ENCODE measurements around the gene PATJ. TPM values are rescaled to one million over a fixed set of nuclear protein-coding genes. Genes with fewer than 3 reads are reported as not detected.

PATJ gene
- total and polyA plus RNA-seq, 2 donors (not counting 3 experiments of a cell fraction or from before 2014, with no cell fraction given), result 1.1 to 3.0 TPM

DNA sequence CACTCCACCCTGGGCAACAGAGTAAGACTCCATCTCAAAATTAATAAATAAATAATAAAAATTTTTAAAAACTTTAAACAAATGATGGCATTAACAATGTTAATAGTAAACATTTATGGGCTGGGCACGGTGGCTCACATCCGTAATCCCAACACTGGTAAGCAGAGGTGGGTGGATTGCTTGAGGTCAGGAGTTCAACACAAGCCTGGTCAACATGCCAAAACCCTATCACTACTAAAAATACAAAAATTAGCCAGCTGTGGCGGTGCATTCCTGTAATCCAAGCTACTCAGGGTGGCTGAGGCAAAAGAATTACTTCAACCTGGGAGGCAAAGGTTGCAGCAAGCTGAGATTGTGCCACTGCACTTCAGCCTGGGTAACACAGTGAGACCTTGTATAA lies 443.4 kb downstream of the PATJ start:
- dilution Hi-C loops (cut with MboI; ENCODE audit: extremely low pct_ligation_motif_present, low sequenced_read_pairs), result no loop called here

More for the DNA sequence above, 443.4 kb downstream of the PATJ start:
- BruUV-seq (replicated peaks), result no TSS peak
- DNase-seq (ENCODE audit: low read depth, low spot score) (no peak), FAIRE-seq (no peak)
- TF ChIP-seq, protein P1, sequence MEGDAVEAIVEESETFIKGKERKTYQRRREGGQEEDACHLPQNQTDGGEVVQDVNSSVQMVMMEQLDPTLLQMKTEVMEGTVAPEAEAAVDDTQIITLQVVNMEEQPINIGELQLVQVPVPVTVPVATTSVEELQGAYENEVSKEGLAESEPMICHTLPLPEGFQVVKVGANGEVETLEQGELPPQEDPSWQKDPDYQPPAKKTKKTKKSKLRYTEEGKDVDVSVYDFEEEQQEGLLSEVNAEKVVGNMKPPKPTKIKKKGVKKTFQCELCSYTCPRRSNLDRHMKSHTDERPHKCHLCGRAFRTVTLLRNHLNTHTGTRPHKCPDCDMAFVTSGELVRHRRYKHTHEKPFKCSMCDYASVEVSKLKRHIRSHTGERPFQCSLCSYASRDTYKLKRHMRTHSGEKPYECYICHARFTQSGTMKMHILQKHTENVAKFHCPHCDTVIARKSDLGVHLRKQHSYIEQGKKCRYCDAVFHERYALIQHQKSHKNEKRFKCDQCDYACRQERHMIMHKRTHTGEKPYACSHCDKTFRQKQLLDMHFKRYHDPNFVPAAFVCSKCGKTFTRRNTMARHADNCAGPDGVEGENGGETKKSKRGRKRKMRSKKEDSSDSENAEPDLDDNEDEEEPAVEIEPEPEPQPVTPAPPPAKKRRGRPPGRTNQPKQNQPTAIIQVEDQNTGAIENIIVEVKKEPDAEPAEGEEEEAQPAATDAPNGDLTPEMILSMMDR (IDR thresholded peaks at IDR 0.05; ENCODE audit: extremely low read depth in 1 of 2, insufficient read depth in 1 of 2, low read depth in 1 of 2, low read length in 2 of 2), result no peak
- TF ChIP-seq FOS (IDR thresholded peaks at IDR 0.05; ENCODE audit: borderline replicate concordance, insufficient read depth, low read length) (no peak), MYC (IDR thresholded peaks at IDR 0.05; ENCODE audit: low read depth, low read length) (no peak), POLR2A (IDR thresholded peaks at IDR 0.05; ENCODE audit: low read depth, low read length) (no peak), POLR2AphosphoS5 (IDR thresholded peaks at IDR 0.05; ENCODE audit: insufficient read depth, low read depth, low read length) (no peak), EZH2 (IDR thresholded peaks at IDR 0.05; ENCODE audit: borderline replicate concordance, low read depth, low read length, severe bottlenecking) (no peak), JUN (IDR thresholded peaks at IDR 0.05; ENCODE audit: borderline replicate concordance, insufficient read depth, insufficient read length, low read depth) (no peak), GATA2 (IDR thresholded peaks at IDR 0.05; ENCODE audit: insufficient read depth, insufficient read length, low read depth, low read length) (no peak)
- TF ChIP-seq, protein P2, sequence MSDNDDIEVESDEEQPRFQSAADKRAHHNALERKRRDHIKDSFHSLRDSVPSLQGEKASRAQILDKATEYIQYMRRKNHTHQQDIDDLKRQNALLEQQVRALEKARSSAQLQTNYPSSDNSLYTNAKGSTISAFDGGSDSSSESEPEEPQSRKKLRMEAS (IDR thresholded peaks at IDR 0.05; ENCODE audit: insufficient read depth, insufficient read length), result no peak
- Histone ChIP-seq H3K4me3 (replicated peaks in 1 of 3; ENCODE audit: insufficient read depth in 1 of 3, low read depth in 1 of 3, low read length in 3 of 3) (no peak overlapping the region), H3K27me3 (ENCODE audit: control insufficient read depth in 2 of 2, insufficient read depth in 2 of 2, low read length in 2 of 2) (no peaks in the 10 kb centered on the region), H4K20me1 (replicated peaks; ENCODE audit: control insufficient read depth, extremely low read depth, insufficient read depth, low read length) (no peaks in the 10 kb centered on the region), H3K36me3 (ENCODE audit: control insufficient read depth in 2 of 2, extremely low read depth in 1 of 2, insufficient read depth in 2 of 2, low read length in 2 of 2) (no peaks in the 10 kb centered on the region), H3K4me1 (ENCODE audit: control insufficient read depth, extremely low read depth, insufficient read depth, low read length) (no peaks in the 10 kb centered on the region), H3K9me3 (replicated peaks; ENCODE audit: control insufficient read depth, insufficient read depth, low read length) (no peaks in the 10 kb centered on the region), H3K9me1 (replicated peaks; ENCODE audit: control insufficient read depth, extremely low read depth, insufficient read depth, low read length) (no peaks in the 10 kb centered on the region), H3K27ac (ENCODE audit: insufficient read depth, low read depth, low read length) (no peak overlapping the region), H2AFZ (ENCODE audit: low read depth, low read length) (no peak overlapping the region), H3K9ac (replicated peaks; ENCODE audit: extremely low read depth, insufficient read depth, low read length) (no peak overlapping the region), H3K4me2 (ENCODE audit: insufficient read depth, low read length) (no peak overlapping the region), H3K79me2 (ENCODE audit: control insufficient read depth, insufficient read depth, low read length) (no peaks in the 10 kb centered on the region)
- intact Hi-C loops (cut with micrococcal nuclease), result no loop called here
- ChIA-PET CTCF (interaction anchor here (3.0 kb wide), 1 partner anchor 10 kb away, joined by 17 read pairs; no protein-coding TSS in a partner anchor), POLR2A (no interaction called here)

Measured in endothelial cell of umbilical vein (primary cell).